ENCODE measurements around the gene ACOT8. TPM values are rescaled to one million over a fixed set of nuclear protein-coding genes. Genes with fewer than 3 reads are reported as not detected.

ACOT8 gene
- total and polyA plus RNA-seq, 10 of the 15 experiments (the other 5 are each of a cell fraction or from before 2014, with no cell fraction given) = 5.1 to 47.9 (median 31.8) TPM

- intact Hi-C loops (cut with micrococcal nuclease; ENCODE audit: unreplicated experiment) = loop anchor here (5.0 kb wide), 1 partner anchor 79 kb away; the partner anchor contains the start of gene ZNF335
- ATAC-seq (no peak), DNase-seq (ENCODE audit: low read depth, low spot score) (no peak)
Observed at GRCh38 chr20:45892828-45893500, 35.8 kb upstream of the ACOT8 start.

More at GRCh38 chr20:45892828-45893500, 35.8 kb upstream of the ACOT8 start:
- Histone ChIP-seq H3K4me3 (no peak overlapping the region), H3K27ac (ENCODE audit: control insufficient read depth, insufficient read depth) (no peak overlapping the region), H3K36me3 (ENCODE audit: control insufficient read depth in 2 of 2, insufficient read depth in 2 of 2, low read length in 1 of 2) (peaks cover 0 to 4% of the 10 kb centered on the region in 2 experiments; a peak in 2 of 4 replicates), H2AFZ (ENCODE audit: control insufficient read depth, low read depth, low read length) (no peak overlapping the region), H3K4me2 (ENCODE audit: control insufficient read depth, insufficient read depth) (no peak overlapping the region), H4K20me1 (ENCODE audit: control insufficient read depth, insufficient read depth) (no peaks in the 10 kb centered on the region), H3K4me1 (ENCODE audit: control insufficient read depth, insufficient read depth, low read length) (peaks cover 22% of the 10 kb centered on the region), H3K9ac (ENCODE audit: control insufficient read depth, insufficient read depth, low read length) (no peak overlapping the region), H3K27me3 (replicated peaks in 1 of 2; ENCODE audit: control insufficient read depth in 2 of 2, insufficient read depth in 2 of 2, low read length in 1 of 2) (no peaks in the 10 kb centered on the region), H3K79me2 (ENCODE audit: control insufficient read depth, insufficient read depth, low read length) (peaks cover 4% of the 10 kb centered on the region), H3K9me3 (replicated peaks; ENCODE audit: control insufficient read depth, insufficient read depth, low read length) (no peaks in the 10 kb centered on the region)
- ChIA-PET RAD21 (ENCODE audit: unreplicated experiment) (interaction anchor here (3.4 kb wide), 1 partner anchor 18 kb away, joined by 13 read pairs; no protein-coding TSS in a partner anchor), SMC1A (ENCODE audit: uncharacterized antibody, unreplicated experiment) (interaction anchor here (1.2 to 2.8 kb wide), 3 partner anchors 18 to 78 kb away, joined by 3 to 12 read pairs (median 3); partner anchors contain the start of gene PLTP), CTCF (interaction anchor here (1.0 to 1.2 kb wide), 2 partner anchors 68 to 77 kb away, joined by 3 to 4 read pairs; no protein-coding TSS in a partner anchor), POLR2A (interaction anchor here (0.6 to 2.4 kb wide), 4 partner anchors 10 to 77 kb away, joined by 3 to 9 read pairs (median 3); no protein-coding TSS in a partner anchor)
- TF ChIP-seq FOS (IDR thresholded peaks at IDR 0.05; ENCODE audit: borderline replicate concordance, extremely low read depth, insufficient read length) (no peak), MAX (IDR thresholded peaks at IDR 0.05; ENCODE audit: low read depth, low read length) (no peak), POLR2A (IDR thresholded peaks at IDR 0.05; ENCODE audit: low read depth, low read length) (0 out of 2 replicates have a peak, but pooled peaks have one; percentile 14), PML (IDR thresholded peaks at IDR 0.05; ENCODE audit: low read length) (no peak), SRF (IDR thresholded peaks at IDR 0.05; ENCODE audit: low read depth in 2 of 2, low read length in 2 of 2) (no peak), ATF3 (IDR thresholded peaks at IDR 0.05; ENCODE audit: borderline replicate concordance, extremely low read depth, low read depth, low read length) (no peak)
- BruUV-seq (replicated peaks) = TSS peak; percentile 56
- in situ Hi-C loops (cut with MboI) = no loop called here
- 2% methylated on average over 4 of the region's 4 CpGs for WGBS (ENCODE audit: insufficient coverage, insufficient replicate concordance, low lambda C conversion rate, missing lambda C conversion rate)
- FAIRE-seq = no peak

Data from GM12878 (cell line).